NAMALWA (cell line): ENCODE results near the gene HHATL.

Source experiments
- DNase-seq: peaks from one replicate; pipeline ENCODE4 v3.0.0-alpha.2; 2015; ENCODE audit warnings: low spot score

Gene HHATL

GRCh38 chr3:42702066-42702951 lies at the start of gene HHATL:
Gene HHATL (minus strand): TSS chr3:42702798. CDS start chr3:42700826, 1,972 bp downstream.
- DNase-seq, result no peak

GRCh38 chr3:42751609-42752008 lies 49.0 kb upstream of the HHATL start:
- DNase-seq, result no peak

- DNase-seq, result no peak
Observed at GRCh38 chr3:42750834-42751233, 48.2 kb upstream of the HHATL start.

- DNase-seq, result peak; percentile 20
Observed at GRCh38 chr3:42749753-42750231, 47.2 kb upstream of the HHATL start.

- no peak for DNase-seq
Observed at GRCh38 chr3:42749025-42749752, 46.6 kb upstream of the HHATL start.

- DNase-seq, result no peak
Observed at GRCh38 chr3:42747581-42747980, 45.0 kb upstream of the HHATL start.

- no peak for DNase-seq
Observed at GRCh38 chr3:42746455-42747450, 44.2 kb upstream of the HHATL start.

GRCh38 chr3:42745776-42746454 lies 43.3 kb upstream of the HHATL start:
- DNase-seq, result no peak

GRCh38 chr3:42745291-42745745 lies 42.7 kb upstream of the HHATL start:
- no peak for DNase-seq

GRCh38 chr3:42743204-42743995 lies 40.8 kb upstream of the HHATL start:
- no peak for DNase-seq

GRCh38 chr3:42742688-42743087 lies 40.1 kb upstream of the HHATL start:
- no peak for DNase-seq

- no peak for DNase-seq
Observed at GRCh38 chr3:42742259-42742658, 39.7 kb upstream of the HHATL start.

- no peak for DNase-seq
Observed at GRCh38 chr3:42741796-42742195, 39.2 kb upstream of the HHATL start.

- DNase-seq, result no peak
Observed at GRCh38 chr3:42739401-42740158, 37.0 kb upstream of the HHATL start.

- DNase-seq, result no peak
Observed at GRCh38 chr3:42736531-42736930, 33.9 kb upstream of the HHATL start.

GRCh38 chr3:42736081-42736480 lies 33.5 kb upstream of the HHATL start:
- DNase-seq, result no peak

GRCh38 chr3:42735615-42736014 lies 33.0 kb upstream of the HHATL start:
- no peak for DNase-seq

GRCh38 chr3:42735019-42735418 lies 32.4 kb upstream of the HHATL start:
- DNase-seq, result no peak

GRCh38 chr3:42734263-42734860 lies 31.8 kb upstream of the HHATL start:
- no peak for DNase-seq
